Amygdala (tissue), 56 donors: Measurements from ENCODE around the gene ATP6V0E1.
A peak's percentile ranks its signal among the peaks of the same experiment; 100 is the strongest.

Experiments used
- DNase-seq, 56 donors: peaks; one replicate each; lab custom pipeline; 2025; lab: John Stamatoyannopoulos, UW

The ATP6V0E1 gene

GRCh38 chr5:172983542-172984243 is at the start of gene ATP6V0E1:
Gene ATP6V0E1 (plus strand): TSS chr5:172983771. CDS start chr5:172983861, 90 bp downstream.
- DNase-seq, result peak; percentile 69 to 97 (median 91)

GRCh38 chr5:172935096-172935495 is 48.5 kb upstream of the ATP6V0E1 start:
- DNase-seq, result no peak

DNA sequence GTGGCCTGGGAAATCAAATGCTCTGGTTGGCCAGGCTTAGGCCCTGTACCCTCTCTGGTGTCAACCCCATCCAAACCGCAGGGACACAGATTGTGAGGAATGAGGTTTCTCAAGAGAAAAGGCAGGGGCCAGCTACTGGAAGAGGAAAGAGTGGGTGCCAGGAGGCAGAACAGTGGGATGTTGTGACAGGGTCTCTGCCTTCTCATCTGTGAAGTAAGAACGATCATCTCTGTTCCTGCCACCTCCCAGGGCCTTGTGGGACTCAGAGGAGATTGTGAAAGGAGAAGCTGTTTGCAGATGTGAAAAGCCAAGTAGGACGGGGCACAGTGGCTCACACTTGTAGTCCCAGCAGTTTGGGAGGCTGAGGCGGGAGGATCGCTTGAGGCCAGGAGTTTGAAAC is 47.2 kb upstream of the ATP6V0E1 start:
- DNase-seq, result no peak

DNA sequence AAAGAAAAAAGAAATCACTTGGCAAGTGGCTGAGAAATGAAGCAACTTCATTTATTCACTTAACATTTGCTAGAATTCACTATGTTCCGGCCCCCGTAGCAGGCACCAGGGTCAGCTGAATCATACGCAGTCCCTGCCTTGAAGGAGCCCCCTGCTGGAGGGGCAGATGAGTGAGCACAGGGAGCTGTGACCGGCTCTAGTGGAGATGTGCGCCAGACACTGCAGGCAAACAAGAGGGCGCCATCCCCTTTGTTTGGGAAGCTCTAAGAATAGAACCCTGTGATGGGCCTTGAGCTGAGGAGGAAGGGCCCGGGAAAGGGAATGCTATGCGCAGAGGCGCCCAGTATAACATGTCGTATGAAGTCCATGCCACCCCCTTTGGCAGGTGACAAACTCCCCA is 44.5 kb upstream of the ATP6V0E1 start:
- DNase-seq, result peak in 4 of 56 donors; percentile 13 to 72 (median 20)

GRCh38 chr5:172939611-172940267 is 43.8 kb upstream of the ATP6V0E1 start:
- DNase-seq, result peak in 38 of 56 donors; percentile 11 to 94 (median 52)

- DNase-seq, result no peak
These were observed 43.1 kb upstream of the ATP6V0E1 start for GRCh38 chr5:172940268-172941066.

- DNase-seq, result no peak
These were observed 42.5 kb upstream of the ATP6V0E1 start for GRCh38 chr5:172941067-172941516.

- no peak for DNase-seq
These were observed 41.0 kb upstream of the ATP6V0E1 start for GRCh38 chr5:172942556-172942955.

- peak in 5 of 56 donors; percentile 17 to 44 (median 27) for DNase-seq
These were observed 40.2 kb upstream of the ATP6V0E1 start for GRCh38 chr5:172943283-172943841.

DNA sequence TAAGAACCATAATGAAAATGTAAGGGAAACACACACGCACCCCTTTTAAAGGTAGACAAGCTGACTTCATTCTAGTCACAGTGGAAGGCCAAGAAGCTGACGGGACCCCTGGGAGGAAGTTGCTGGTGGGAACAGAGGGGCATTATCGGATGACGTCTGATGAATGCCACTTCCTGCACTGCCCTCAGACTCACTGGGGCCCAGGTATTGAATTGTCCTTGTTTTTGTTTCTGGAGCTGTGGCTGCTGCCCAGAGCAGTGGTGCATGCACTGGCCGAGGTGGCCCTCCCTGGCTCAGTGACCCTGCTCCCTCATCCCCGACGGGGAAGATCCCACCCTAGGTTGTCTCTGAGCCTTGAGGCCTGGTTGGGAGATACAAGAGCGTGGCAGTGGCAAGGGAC is 39.7 kb upstream of the ATP6V0E1 start:
- DNase-seq, result no peak

- no peak for DNase-seq
These were observed 38.8 kb upstream of the ATP6V0E1 start for GRCh38 chr5:172944741-172945140.

DNA sequence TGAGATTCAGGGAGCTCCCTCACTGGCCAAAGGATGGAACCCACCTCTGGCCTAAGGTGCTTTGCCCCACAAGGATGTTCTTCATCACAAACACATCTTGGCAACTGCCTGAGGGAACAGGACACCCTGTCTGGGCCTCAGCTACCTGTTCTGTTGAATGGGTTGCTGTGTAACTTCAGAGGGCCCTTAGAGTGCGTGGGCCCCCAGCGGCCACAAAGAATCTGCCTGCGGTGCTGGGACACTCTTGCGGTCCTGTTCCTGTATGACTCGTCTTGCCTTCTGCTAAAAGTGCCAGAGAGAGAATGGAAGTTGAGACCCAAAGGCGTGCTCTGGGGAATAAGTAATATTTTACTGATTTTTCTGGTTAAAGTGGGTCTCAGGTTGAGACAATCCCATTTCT is 38.4 kb upstream of the ATP6V0E1 start:
- no peak for DNase-seq

GRCh38 chr5:172946146-172946545 is 37.4 kb upstream of the ATP6V0E1 start:
- no peak for DNase-seq

DNA sequence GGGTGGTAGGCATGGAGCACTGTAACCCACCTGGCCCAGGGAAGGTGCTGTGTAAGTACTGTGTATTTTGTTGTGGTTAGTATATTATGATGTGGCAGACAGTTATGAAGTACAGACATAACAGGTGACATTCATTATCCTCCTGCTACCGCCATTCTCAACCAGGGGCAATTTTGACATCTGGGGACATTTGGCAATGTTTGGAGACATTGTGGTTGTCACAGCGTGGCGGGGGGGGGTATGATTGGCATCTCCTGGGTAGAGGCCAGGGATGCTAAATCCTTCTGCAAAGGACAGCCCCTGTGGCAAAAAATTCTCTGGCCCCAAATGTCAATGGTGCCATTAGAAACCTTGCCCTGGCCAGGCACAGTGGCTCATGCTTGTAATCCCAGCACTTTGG is 34.1 kb upstream of the ATP6V0E1 start:
- DNase-seq, result no peak

DNA sequence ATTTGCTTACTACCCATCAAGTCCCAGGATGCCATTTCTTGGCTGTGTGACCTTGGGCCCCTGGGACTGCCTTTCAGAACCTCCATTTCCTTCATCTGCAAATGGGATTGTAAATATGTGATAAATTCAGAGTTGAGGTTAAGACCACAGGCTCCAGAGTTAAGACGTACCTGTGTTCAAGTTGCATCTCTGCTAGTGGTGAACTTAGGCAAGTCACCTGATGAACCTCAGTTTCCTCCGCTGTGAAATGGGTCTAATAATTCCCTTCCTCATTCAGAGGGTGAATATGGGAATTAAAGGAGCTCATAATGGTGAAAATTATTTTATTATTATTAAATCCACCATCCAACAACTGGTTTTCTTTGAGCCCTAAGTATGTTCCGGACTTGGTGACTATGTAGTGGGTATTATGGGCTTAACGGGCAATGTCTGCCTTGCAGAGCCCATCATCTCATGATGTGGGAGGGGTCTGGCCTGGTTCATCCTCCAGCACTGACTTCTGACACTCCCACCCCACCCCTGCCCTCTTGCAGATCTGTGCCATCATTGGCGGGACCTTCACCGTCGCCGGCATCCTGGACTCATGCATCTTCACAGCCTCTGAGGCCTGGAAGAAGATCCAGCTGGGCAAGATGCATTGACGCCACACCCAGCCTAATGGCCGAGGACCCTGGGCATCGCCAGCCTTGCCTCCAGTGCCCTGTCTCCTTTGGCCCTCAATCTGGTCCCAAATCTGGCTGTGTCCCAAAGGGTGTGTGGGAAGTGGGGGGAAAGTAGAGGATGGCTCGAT is 33.2 kb upstream of the ATP6V0E1 start:
- DNase-seq, result no peak

DNA sequence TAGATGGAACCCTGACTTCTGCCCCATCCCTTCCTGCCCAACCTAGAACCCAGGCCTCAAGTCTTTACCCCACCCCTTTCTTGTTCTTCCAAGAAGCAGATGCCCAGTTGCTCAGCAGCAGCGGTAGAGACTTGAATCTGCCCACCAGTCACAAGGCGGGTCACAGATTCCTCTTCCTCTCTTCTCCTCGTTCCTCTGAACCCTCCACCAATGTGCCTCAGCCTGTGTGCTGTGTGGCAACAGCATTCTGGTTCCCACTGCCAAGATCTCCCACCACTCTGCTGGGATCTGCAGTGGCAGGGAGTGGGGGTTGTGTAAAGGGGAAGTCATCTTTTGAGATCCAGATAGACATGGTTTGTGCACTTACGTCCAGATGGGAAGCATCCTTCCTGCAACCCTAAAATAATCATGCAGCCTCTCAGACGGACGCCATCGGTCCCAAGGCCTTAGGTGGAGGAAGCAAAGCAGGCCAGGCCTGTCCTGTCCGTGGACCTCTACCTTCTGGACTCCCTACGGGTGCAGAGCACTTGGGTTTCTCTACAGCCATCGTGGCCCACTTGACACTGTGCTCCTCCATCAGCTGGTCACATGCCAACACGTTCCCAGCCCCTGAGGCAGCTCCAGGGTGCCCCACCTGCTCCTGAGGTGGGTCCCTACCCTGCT is 32.1 kb upstream of the ATP6V0E1 start:
- no peak for DNase-seq

GRCh38 chr5:172952034-172952511 is 31.5 kb upstream of the ATP6V0E1 start:
- DNase-seq, result no peak

- DNase-seq, result no peak
These were observed 29.5 kb upstream of the ATP6V0E1 start for GRCh38 chr5:172953776-172954675.
